ENCODE data around the gene HTRA3. TPM values are rescaled to one million over a fixed set of nuclear protein-coding genes. Genes with fewer than 3 reads are reported as not detected.

Gene HTRA3
- 4.2 and 4.8 TPM in 2 replicates for polyA plus RNA-seq (2014; cell fraction: cytosol; rRNA removed)
- 2.0 and 3.1 TPM in 2 replicates for polyA plus RNA-seq (2014; cell fraction: nucleus; rRNA removed)

DNA sequence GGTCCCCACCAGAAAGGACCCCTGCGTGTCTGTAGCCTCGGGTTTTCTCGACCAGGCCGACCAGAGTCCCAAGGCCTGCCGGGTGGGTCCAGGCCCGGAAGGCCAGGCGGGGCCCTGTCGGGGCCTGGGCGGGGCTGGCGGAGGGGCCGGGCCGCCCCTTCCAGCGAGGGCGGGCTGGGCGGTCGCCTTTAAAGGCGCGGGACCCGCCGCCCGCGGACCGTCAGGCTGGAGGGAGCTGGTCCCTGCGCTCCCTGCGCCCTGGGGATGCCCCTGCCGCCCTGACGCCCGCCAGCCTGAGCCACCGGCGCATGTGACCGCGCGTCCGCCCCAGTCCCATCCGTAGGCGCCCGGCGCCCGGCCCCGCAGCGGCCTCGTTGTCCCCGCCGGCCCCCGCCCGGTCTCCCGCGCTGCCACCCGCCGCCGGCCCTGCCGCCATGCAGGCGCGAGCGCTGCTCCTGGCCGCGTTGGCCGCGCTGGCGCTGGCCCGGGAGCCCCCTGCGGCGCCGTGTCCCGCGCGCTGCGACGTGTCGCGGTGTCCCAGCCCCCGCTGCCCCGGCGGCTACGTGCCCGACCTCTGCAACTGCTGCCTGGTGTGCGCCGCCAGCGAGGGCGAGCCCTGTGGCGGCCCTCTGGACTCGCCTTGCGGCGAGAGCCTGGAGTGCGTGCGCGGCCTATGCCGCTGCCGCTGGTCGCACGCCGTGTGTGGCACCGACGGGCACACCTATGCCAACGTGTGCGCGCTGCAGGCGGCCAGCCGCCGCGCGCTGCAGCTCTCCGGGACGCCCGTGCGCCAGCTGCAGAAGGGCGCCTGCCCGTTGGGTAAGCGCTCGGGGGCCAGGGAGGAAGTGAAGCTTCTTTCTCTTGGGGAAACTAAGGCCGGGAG is at the start of gene HTRA3:
Gene HTRA3 (plus strand): TSS at position 220 of the 883 bp plus-strand sequence. CDS start 215 bp downstream, at position 435.
- DNase-seq (ENCODE audit: low spot score) = peak; percentile 53

DNA sequence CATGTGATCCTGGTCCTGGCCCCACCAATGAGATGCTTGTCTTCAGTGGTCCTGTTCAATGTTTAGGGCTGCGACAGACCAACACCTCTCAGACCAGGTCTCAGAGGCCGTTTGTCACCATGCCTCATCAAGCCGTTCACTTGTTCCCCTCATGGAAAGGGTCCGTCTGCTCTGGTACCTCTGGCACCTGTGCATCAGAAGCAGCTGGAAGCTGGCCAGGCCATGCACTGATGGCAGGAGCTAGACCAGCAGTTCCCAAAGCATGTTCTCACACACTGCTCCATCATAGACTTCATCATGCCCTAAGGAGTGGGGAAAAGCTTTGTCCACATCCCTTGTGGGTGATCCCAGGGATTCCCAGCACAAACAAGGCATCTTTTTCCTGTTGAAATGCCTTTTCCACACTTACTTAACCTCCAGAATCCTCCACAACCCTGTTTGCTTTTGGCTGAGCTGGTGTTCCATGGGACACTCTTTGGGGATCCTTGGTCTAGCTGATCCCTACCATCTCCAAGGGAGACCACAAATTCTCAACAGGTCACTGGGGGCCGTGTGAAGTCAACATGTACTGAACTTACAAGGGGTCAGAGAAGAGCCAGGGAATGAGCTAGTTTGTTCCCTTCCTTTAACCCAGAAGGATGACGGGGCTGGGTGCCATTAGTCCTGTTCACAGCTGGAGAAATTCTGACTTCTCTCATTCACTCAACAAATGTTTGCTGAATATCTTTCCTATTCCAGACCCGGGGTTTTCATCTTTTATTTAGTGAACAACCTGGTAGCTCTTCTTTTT is 48.7 kb upstream of the HTRA3 start:
- no peak for DNase-seq (ENCODE audit: low spot score)

DNA sequence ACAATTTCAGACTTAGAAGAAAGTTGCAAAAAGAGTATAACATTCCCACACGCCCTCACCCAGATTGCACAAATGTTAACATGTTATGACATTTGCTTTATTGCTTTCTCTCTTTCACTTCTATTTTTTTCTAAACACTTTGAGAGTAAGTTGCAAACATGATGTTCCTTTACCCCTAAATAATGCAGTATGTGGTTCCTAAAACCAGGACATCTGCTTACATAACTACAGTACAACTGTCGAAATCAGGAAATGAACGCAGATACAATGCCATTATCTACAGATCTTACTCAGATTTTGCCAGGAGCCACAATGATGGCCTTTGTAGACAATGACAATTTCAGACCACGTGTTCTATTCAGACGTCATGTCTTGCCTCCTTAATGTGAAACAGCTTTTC is 48.1 kb upstream of the HTRA3 start:
- DNase-seq (ENCODE audit: low spot score) = no peak

DNA sequence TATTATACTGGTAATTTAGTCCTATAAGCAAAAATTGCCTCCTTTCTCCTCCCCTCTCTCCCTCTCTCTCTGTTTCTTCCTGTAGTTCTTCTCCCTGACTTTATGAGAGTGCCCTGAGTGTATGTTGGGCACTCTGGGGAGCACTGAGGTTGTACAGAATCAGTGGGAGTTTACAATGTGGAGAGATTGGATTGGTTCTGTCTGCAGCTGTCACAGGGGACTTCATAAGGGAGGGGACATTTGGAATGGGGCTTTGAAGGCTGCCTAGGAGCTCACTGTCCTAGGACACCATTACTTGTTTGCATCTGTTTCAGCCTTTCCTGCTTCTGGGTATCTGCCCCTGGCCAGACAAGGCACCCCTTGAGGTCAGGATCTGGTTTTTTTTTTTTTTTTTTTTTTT is 47.6 kb upstream of the HTRA3 start:
- no peak for DNase-seq (ENCODE audit: low spot score)

DNA sequence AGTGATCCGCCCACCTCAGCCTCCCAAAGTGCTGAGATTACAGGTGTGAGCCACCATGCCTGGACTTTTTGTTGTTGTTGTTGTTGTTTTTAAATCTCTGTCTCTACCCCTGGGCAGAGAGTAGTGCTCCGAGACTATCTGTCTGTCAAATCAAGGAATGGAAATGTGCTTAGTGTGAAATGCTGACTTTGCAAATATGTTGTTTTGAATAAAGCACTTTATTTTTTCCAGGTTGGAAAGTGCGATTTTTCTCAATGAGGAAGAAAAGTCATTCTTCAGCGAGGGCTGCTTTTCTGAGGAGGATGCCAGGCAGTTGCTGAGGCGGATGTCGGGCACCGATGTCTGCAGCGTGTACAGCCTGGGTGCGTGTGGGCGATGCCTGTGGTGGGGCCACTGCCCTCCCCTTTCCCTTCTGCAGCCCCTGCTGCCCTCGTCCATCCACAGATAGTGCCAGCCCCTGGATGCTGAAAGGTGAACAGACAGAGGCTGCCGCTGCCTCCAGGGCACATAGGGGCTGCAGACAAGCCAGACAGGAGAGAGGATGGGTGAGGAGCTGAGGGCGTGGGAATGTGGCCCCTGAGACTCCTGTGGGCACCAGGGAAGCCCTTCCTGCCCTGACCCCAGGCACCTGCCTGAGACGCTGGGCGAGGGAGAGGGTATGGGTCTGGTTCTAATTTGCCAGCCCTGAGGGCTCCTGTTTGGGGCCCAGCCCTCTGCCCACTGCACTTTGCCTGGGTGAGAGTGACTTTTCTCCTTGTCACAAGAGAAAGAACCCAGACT is 46.8 kb upstream of the HTRA3 start:
- DNase-seq (ENCODE audit: low spot score) = no peak

DNA sequence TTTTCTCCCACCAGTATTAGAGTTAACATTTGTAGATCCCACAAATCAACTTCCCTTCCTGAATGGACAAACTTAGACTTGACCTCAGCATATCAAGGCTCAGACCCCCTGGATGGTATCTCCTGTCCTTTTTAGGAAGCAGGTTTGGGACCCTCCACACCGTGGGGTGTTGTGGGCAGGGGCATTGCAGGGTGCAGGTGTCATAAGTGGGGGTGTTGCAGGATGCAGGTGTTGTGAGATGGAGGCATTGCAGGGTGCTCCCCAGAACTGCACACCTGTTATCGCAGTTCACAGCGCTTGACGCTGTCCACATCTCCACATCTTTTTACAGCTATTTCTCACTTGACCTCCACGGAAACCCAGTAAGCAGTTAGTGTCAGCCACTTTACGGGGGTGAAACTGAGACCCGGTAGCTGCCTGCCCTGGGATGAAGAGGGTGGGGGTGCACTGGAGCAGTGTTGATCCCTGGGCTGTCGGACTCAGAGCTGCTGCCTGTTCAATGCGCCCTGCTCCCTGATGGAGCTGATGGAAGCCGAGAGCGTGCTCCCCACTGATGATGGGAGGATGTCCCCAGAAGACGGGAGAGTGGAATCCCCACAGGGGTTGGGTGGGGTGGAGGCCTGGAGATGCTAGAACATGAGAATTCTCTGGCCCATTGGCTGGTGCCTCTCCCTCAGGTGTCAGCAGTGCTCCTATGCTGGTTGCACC is 45.1 kb upstream of the HTRA3 start:
- DNase-seq (ENCODE audit: low spot score) = no peak

DNA sequence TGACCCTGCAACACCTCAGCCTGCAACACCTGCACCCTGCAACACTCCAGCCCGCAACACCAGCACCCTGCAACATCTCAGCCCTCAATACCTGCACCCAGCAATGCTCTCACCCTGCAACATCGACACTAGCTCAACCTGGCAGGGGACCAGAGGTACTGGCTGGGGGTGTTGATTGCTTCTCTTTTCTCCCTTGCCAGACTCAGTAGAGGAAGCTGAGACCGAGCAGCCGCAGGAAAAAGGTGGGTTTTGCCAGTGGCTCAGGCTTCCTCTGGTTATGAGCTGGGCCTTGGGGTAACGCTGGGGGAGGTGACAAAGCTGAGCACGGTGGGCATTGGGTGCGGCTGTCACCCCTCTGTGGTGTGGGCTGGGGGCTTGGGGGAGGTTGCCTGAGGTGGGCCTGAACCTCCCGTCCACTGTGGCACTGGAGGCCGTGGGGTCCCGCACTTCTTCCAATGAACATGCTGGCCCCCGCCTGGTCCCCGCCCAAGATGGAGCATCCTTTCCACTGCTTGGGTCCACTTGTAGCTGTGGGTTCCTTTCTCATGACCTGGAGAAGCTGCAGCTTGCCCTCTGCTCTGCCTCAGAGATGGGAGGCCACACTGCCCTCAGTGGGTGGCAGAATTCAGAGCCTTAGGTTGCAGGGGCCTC is 44.5 kb upstream of the HTRA3 start:
- DNase-seq (ENCODE audit: low spot score) = no peak

DNA sequence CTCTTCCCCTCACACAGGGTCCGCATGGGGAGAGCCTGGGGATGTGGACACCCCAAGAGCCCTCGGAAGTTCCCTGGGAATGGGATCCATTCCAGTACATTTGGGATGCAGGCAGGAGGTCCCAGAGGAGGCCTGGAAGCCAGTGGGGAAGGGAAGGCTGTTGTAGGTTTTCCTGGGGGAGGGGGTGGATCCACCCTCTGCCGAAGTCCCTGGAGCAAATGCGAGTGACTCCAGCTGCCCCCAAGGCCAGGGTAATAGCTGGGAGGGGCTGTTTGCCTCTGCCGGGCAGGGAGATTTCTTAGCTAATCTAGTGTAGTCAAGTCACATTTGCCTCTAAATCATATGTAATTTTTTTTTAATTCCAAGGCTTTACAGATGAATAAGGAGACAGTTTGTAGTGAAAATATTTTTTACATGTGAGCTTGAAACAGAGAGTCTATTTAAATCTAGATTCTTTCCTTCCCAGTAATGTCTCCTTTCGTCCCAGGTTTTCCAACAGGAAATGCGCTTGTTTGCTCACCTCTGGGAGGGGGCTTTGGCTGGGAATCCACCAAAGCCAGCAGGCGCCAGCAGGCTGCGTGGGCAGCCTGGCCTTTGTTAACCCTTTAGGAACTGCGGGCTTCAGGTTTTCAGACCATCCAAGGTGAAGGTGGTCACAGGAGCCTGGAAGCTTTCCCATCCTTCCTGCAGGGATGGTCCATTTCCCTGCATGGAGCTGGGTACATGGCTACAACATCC is 43.7 kb upstream of the HTRA3 start:
- no peak for DNase-seq (ENCODE audit: low spot score)

DNA sequence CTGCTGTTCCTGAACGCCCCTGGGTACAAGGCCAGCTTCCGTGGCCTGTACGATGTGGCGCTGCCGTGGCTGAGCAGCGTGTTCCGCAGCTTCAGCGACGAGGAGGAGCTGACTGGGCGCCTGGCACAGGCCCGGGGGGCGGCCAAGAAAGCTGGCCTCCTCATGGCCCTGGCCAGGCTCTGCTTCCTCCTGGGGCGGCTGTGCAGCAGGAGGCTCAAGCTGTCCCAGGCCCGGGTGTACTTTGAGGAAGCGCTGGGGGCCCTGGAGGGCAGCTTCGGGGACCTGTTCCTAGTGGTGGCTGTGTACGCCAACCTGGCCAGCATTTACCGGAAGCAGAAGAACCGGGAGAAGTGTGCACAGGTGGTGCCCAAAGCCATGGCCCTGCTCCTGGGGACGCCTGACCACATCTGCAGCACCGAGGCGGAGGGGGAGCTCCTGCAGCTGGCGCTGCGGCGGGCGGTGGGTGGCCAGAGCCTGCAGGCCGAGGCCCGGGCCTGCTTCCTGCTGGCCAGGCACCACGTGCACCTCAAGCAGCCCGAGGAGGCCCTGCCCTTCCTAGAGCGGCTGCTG is 42.3 kb upstream of the HTRA3 start:
- DNase-seq (ENCODE audit: low spot score) = no peak

DNA sequence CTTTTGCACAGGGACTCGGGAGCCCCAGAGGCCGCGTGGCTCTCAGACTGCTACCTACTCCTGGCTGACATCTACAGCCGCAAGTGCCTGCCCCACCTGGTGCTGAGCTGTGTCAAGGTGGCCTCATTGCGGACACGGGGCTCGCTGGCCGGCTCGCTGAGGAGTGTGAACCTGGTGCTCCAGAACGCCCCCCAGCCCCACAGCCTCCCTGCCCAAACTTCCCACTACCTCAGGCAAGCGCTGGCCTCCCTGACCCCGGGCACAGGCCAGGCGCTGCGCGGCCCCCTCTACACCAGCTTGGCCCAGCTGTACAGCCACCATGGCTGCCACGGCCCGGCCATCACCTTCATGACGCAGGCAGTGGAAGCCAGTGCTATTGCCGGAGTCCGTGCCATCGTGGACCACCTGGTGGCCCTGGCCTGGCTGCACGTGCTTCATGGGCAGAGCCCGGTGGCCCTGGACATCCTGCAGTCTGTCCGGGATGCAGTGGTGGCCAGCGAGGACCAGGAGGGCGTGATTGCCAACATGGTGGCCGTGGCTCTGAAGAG is 41.7 kb upstream of the HTRA3 start:
- DNase-seq (ENCODE audit: low spot score) = no peak

DNA sequence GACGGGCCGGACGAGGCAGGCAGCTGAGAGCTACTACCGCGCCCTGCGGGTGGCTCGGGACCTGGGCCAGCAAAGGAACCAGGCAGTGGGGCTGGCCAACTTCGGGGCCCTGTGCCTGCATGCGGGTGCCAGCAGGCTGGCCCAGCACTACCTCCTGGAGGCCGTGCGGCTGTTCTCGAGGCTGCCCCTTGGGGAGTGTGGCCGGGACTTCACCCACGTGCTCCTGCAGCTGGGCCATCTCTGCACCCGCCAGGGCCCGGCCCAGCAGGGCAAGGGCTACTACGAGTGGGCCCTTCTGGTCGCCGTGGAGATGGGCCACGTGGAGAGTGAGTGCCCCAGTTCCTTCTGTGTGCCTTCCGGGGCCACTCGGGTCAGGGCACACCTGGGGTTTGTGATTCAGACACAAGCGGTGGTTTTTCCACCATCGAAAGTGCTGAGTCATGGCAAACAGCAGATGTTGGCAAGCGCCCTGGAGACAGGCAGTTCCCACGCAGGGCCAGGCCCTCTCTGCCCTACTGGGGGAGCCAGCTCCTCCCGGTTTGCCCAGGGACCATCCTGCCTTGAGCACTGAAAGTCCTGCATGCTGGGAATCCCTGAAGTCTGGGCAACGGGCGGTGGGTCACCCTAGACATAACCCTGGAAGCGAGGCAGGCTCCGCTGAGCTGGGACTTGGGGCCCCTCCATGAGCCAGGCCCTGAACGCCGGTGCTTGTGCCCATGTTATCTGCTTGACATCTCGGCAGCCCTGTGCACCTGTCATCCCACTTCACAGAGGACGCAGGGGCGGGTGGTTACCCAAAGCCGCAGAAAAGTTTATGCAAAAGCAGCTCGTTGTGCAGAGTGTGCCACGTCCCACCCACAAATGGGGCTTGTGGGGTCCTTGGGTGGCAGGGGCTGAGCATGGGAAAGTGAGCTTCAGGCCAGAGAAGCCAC is 41.0 kb upstream of the HTRA3 start:
- no peak for DNase-seq (ENCODE audit: low spot score)

DNA sequence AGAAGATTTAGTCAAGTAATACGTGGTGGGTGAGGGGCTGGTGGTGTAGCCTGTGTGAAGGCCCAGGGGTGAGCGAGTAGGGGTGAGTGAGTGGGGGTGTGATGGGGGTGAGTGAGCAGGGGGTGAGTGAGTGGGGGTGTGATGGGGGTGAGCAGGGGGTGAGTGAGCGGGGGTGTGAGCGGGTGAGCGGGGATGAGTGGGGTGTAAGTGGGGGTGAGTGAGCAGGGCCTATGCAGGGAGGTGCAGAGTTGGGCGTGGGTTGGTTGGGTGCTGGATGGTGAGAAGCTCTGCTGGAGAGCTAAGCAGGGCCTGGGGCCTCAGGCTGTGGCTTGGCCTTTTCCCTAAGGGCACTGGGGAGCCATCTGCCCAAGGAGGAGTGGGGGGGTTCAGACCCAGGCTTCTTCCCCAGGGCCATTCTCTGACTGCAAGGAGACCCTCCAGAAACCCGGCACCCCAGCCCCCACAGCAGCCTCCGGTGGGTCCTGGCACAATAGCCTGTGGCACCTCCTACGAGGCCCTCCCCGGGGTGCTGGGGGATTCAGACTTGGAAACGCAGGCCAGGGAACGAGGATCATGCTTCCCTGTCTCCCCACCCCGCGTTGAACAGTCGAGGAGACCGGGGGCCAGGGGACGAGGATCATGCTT is 40.1 kb upstream of the HTRA3 start:
- DNase-seq (ENCODE audit: low spot score) = no peak

DNA sequence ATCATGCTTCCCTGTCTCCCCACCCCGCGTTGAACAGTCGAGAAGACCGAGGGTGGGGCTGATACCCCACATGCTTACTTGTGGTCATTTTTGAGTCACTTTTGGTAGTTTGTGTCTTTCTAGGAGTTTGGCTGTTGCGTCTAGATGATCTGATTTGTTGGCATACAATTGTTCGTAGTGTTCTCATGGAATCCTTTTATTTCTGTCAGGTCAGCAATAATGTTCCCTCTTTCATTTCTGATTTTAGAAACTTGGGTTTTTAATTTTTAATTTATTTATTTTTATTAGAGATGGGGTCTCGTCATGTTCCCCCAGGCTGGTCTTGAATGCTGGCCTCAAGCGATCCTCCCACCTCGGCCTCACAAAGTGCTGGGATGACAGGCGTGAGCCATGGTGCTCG is 39.5 kb upstream of the HTRA3 start:
- DNase-seq (ENCODE audit: low spot score) = no peak

DNA sequence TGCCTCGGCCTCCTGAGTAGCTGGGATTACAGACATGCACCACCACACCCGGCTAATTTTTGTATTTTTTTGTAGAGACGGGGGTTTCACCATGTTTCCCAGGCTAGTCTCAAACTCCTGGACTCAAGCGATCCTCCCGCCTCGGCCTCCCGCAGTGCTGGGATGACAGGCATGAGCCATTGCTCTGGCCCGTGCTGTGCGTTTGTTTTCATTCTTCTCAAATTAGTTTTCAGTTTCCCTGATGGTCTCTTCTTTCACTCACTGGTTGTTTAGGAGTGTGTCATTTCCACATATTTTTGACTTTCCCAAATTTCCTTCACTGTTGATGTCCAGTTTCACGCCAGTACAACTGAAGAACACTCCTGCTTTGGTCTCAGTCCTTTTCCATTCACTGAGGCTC is 38.7 kb upstream of the HTRA3 start:
- no peak for DNase-seq (ENCODE audit: low spot score)

DNA sequence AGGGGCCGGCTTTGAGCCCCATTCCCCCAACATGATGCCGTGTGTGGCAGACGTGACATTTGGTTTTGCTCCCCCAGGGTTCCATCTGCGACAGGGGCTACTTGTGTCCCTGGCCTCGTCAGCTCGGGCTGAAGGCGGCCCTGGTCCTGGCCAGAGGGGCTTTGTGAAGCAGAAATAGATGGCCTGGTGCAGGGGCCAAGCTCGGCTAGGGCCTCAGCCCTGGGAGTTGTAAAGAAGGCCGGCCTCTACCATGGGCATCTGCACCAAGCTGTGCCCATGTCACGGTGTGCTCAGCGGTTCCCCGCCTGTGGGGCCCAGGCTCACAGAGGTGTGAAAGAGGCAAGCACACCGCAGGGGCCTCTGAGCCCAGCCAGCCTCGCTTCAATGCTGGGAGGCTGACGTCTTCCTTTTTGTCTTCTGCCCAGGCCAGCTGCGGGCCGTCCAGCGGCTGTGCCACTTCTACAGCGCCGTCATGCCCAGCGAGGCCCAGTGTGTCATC is 38.0 kb upstream of the HTRA3 start:
- DNase-seq (ENCODE audit: low spot score) = no peak

DNA sequence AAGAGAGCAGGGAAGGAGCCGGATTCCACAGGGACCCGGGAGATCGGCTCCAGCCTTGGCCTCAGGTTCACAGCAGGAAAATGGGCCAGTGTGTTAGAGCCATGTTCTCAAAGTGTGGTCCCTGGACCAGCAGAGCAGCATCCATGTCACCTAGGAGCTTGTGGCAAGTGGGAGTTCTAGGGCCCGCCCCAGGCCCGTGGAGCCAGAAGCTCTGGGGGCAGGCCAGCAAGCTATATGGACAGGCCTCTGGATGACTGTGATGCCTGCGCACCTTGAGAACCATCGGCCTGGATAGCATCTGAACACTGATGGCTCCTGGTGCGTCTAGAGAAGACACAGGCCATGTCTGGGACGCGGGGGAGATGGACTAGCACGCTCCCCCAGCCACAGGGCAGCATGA is 36.8 kb upstream of the HTRA3 start:
- DNase-seq (ENCODE audit: low spot score) = no peak

DNA sequence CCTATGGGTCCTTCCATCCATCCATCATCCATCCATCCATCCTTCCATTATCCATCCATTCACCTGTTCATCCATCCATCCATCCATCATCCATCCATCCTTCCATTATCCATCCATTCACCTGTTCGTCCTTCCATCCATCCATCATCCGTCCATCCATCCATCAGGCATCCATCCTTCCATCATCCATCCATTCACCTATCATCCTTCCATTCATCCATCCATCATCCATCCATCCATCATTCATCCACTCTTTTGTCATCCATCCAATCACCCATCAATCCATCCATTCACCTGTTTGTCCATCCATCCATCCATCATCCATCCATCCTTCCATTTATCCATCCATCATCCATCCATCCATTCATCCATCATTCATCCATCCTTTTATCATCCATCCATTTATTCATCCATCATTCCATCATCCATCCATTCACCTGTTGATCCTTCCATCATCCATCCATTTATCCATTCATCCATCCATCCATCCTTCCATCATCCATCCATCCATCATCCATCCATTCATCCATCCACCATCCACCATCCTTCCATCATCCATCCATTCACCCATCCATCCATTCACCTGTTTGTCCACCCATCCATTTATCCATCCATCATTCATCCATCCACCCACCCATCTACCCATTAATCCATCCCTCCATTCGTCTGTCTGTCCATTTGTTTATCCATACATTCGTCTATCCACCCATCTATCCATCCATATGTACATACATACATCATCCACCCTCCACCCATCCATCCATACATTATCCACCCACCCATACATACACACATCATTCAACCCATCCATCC is 35.7 kb upstream of the HTRA3 start:
- DNase-seq (ENCODE audit: low spot score) = no peak
